Activated CD4-positive, alpha-beta T cell treated with anti-CD3 and anti-CD28 coated beads, Interleukin-2, amount 50 U/mL, for 4 hours (primary cell): ENCODE results near the gene MYZAP.

Experiments
- DNase-seq, 2 experiments: peaks; one replicate each; pipeline ENCODE4 v3.0.0-alpha.2; 2020

MYZAP gene

GRCh38 chr15:57665939-57666338 is 74.2 kb downstream of the MYZAP start:
- DNase-seq: no peak

GRCh38 chr15:57667171-57667849 is 75.6 kb downstream of the MYZAP start:
- DNase-seq: no peak

DNA sequence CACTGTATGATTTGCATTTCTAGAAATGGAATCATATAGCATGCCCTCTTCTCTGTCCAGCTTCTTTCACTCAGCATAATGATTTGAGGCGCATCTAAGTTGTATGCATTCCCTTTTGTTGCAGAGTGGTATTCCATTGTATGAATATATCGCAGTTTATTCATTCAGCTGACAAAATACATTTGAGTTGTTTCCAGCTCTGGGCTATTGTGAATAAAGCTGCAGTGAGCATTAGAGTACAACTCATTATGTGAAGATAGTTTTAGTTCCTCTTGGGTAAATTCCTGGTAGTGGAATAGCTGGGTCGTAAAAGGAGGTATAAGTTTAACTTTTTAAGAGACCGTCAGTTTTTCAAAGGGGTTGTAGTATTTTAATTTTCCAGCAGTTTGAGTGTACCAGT is 76.3 kb downstream of the MYZAP start:
- no peak for DNase-seq

GRCh38 chr15:57671636-57672035 is 79.9 kb downstream of the MYZAP start:
- DNase-seq: no peak

GRCh38 chr15:57675481-57676181 is 83.9 kb downstream of the MYZAP start:
- no peak for DNase-seq

DNA sequence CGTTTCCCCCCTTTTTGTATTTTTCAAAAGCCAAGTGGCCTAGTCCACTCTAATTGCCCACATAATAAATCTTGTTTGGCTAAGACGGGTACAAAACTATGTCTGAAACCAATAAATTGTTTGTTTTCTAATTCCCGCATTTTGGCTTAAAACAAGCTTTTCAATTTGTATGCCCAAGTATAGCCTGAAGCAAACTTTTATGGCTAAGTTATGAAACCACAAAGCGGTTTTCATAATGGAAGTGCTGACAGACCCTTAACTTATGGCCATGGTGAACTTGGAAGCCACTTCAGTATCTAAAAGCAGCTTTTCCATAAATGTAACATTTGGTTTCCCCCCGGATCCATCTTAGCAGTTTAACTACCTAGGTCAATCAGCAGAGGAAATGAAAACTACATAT is 84.9 kb downstream of the MYZAP start:
- DNase-seq: no peak

DNA sequence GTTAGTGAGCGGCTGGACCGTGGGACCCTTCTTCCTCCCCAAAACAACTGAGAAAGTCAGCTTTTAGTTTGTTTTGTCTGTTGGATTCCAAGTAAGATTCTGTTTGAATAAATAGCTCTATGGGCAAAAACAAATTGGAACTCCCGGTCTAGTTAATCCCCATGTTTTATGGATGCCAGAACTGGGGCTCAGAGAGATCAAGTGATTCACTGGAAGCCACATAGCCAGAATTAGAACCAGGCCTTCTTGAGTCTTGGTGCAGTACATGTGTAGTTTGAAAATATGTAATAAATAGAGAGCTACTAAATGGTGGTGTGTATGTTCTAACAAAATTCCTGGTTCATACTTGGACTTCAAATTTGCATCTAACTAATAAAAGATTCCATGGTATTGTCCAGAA is 85.5 kb downstream of the MYZAP start:
- no peak for DNase-seq

GRCh38 chr15:57680021-57680420 is 88.3 kb downstream of the MYZAP start:
- no peak for DNase-seq

DNA sequence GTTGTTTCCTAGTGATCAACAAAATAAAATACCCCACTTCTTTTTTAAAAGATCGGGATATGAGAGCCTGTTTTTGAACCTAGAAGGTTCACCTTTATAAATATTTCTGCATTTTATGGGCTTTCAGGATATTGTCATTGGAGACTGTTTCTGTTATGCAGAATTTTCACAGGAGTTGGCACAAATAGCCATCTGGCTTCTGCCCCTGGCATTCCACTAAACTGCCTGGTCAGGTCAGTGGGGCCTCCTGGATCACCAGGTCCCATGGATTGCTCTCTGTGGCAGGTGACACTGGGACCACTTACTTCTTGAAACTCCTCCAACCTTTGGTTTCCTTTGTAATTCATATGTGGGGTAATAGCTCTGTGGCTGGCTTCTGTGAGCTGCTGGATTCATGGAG is 89.3 kb downstream of the MYZAP start:
- no peak for DNase-seq

- no peak for DNase-seq
These were observed 91.8 kb downstream of the MYZAP start for GRCh38 chr15:57683481-57683880.

- DNase-seq: no peak
These were observed 92.9 kb downstream of the MYZAP start for GRCh38 chr15:57684491-57685151.

GRCh38 chr15:57685306-57686095 is 93.8 kb downstream of the MYZAP start:
- no peak for DNase-seq

GRCh38 chr15:57686657-57687056 is 95.0 kb downstream of the MYZAP start:
- no peak for DNase-seq

GRCh38 chr15:57690341-57690966 is 98.8 kb downstream of the MYZAP start:
- no peak for DNase-seq

GRCh38 chr15:57691082-57691481 is 99.4 kb downstream of the MYZAP start:
- DNase-seq: no peak

- no peak for DNase-seq
These were observed 101.0 kb downstream of the MYZAP start for GRCh38 chr15:57692709-57693108.

DNA sequence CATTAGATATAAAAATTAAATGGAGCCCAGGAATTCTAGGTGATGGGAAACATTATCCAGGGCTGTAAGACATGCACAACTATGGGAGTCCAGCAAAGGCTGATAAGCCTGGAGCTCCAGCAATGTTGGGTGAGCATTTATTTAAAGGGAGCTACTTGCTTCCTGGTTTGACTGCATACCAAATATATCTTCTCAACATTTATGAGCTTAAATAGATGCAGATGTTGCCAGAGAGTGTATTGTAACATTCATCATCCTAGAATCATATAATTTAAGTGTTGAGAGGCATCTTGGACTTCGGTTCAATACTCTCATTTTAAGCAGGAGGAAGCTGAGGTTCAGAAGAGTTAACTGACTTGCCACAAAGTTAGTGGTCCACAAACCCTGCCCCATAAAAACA is 102.6 kb downstream of the MYZAP start:
- no peak for DNase-seq

GRCh38 chr15:57696146-57696545 is 104.4 kb downstream of the MYZAP start:
- no peak for DNase-seq

DNA sequence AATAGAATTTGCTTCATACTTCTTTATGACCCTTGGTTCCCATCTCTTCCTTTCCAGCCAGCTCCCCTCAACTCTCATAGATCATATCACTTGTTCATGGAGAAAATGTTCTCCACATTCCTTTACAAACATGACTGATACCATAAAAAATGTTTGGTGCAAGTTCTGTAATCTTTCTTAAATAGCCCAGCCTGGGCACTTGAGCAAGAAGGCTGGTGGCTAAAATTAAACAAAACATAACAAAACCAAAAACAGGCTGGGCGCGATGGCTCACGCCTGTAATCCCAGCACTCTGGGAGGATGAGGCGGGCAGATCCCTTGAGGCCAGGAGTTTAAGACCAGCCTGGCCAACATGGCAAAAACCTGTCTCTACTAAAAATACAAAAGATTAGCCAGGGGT is 105.9 kb downstream of the MYZAP start:
- no peak for DNase-seq

GRCh38 chr15:57698243-57698642 is 106.5 kb downstream of the MYZAP start:
- no peak for DNase-seq

DNA sequence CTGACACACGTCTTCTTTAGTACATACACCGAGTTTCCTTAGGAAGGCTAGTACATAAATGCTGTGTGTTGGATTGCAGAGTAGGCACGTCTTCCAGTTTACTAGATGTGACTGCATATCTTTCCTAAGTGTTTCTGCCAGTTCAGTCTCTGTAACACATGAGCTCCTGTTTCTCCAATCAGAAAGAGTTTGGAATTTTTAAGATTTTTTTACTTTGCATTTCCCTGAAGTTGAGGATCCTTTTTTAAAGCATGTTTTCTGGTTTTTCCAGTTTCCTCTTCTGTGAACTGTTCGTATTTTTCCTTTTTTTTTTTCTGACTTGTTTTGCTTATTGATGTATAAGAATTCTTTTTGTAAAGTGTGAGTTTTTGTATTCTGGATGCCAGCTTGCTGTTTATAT is 107.3 kb downstream of the MYZAP start:
- no peak for DNase-seq

DNA sequence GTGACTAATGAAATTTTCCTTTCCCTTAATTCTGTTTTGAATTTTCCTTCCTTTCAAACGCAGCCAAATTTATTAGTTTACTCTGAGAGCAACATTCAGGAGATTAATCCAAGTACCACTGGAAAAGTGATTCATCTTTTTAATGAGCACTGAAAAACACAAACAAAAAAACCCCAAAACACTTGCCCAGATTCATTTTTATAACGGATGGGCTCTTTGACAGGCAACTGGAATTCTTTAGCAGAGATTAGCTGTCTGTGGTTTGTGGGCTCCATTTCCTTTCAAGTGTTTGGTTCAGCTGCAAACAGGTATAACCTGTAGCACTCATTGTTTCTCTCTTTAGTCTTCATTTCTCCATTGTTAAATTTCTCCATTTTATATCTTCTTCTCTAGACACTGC is 111.7 kb downstream of the MYZAP start:
- no peak for DNase-seq

DNA sequence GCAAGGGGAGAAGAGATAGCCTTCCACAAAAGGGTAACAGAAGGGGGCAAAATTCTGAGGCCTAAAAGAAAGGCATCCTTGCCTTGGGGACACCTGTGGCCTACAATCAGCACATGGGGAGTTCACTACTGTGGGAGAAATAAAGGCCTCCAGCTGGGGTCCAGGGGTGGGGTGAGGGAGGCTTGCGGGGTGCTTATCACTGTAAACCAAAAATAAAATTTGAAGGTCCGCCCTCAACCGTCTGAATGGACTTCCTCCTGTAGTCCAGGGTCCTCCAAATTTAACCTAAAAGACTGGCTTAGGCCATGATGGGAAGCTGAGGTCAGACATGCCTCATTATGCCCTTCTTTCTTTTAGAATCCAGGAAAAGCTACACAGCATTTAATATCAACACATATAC is 112.7 kb downstream of the MYZAP start:
- DNase-seq: no peak
